Peyer's patch (tissue), 4 donors: ENCODE data around the gene USP47.

Experiments used
- POLR2A ChIP-seq, 2 donors: fragments of 450-650 bp; IDR thresholded peaks; one replicate each; pipeline ENCODE4 v1.5.1; 2017; ENCODE audit warnings: antibody characterized with exemption in 2 of 2, mild to moderate bottlenecking in 2 of 2, moderate library complexity in 2 of 2
- TF ChIP-seq, protein P1 (sequence below), 6 experiments: fragments of 450-650 bp in 4 of 6; fragments of 200-600 bp in 2 of 6; sonication (generic) in 1 of 6; IDR thresholded peaks; one replicate each; pipeline ENCODE4 v1.5.1; 2017 to 2019; ENCODE audit warnings: antibody characterized with exemption in 6 of 6, mild to moderate bottlenecking in 3 of 6, moderate library complexity in 1 of 6

DNA sequence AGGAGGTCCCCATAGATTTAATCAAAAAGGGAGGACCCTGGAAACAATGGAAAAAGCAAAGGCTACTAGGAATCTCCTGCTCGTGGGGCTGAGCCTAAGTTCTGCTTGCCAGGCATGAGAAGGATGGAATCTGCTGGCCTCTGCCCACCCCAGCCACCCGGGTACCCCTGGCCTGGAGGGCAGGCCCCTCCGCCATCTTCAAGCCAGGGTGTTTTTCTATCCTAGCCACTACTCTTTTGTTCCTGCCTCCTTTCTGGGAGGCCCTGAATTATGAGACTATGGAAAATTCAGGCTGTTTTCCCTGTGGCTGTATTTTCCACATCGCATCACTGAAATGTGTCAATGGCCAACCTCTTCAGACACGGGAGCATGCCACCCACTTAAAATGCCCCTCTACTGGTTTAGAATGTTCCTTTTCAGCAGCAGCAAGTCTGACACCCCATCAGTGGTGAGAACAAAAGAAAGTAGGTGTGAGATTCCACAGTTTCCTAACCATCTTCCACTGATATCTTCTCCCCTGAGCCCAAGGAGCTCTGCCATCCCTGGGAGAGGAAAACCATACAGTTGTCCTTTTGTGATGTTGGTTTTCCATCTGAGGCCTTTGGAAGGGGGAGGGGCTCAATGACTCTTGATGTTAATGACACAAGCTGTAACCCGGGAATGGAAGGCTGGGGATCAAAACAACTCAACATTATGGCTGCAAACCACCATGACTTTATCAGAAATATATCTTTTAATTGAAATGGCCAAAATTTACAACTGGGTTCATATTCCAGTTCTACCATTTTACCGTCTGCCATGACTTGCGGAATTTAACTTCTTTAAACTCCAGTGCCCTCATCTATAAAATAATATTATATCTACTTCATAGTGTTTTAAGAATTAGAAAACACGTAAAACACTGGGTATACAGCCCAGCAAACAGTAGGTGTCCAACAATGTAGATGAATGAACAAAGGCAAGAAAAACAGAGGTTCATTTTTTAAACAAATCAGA is 144.5 kb downstream of the USP47 start:
- TF ChIP-seq, protein P1, sequence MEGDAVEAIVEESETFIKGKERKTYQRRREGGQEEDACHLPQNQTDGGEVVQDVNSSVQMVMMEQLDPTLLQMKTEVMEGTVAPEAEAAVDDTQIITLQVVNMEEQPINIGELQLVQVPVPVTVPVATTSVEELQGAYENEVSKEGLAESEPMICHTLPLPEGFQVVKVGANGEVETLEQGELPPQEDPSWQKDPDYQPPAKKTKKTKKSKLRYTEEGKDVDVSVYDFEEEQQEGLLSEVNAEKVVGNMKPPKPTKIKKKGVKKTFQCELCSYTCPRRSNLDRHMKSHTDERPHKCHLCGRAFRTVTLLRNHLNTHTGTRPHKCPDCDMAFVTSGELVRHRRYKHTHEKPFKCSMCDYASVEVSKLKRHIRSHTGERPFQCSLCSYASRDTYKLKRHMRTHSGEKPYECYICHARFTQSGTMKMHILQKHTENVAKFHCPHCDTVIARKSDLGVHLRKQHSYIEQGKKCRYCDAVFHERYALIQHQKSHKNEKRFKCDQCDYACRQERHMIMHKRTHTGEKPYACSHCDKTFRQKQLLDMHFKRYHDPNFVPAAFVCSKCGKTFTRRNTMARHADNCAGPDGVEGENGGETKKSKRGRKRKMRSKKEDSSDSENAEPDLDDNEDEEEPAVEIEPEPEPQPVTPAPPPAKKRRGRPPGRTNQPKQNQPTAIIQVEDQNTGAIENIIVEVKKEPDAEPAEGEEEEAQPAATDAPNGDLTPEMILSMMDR (IDR thresholded peaks at IDR 0.05): no peak
- TF ChIP-seq POLR2A (IDR thresholded peaks at IDR 0.05): no peak
